Neural cell (in vitro differentiated cells): ENCODE data around the gene LMO7. TPM values are rescaled to one million over a fixed set of nuclear protein-coding genes. Genes with fewer than 3 reads are reported as not detected.

ENCODE experiments used
- H2AFZ ChIP-seq: fragments of 200-600, 300-800 bp; sonication (generic), shearing (Covaris generic); 2 replicates; pipeline ENCODE4 v1.6.0; 2014; ENCODE audit warnings: low read depth, mild to moderate bottlenecking, antibody characterized with exemption, low read length, moderate library complexity
- H3F3A ChIP-seq: fragments of 200-600 bp; shearing (Covaris generic); 2 replicates; pipeline ENCODE4 v1.6.1; 2016; ENCODE audit warnings: mild to moderate bottlenecking, moderate library complexity, mixed read lengths, antibody characterized with exemption, low read length; ENCODE audit not compliant: insufficient read depth, poor library complexity, severe bottlenecking
- H3K27ac ChIP-seq: fragments of 200-600, 300-800 bp; sonication (generic), shearing (Covaris generic); 2 replicates; pipeline ENCODE4 v1.5.1; 2014; ENCODE audit warnings: mild to moderate bottlenecking, low read length, moderate library complexity
- H3K27me3 ChIP-seq: fragments of 300-800, 200-600 bp; sonication (generic), shearing (Covaris generic); 2 replicates; pipeline ENCODE4 v1.6.0; 2014; ENCODE audit warnings: mild to moderate bottlenecking, low read depth, low read length, moderate library complexity; ENCODE audit not compliant: insufficient read depth
- H3K36me3 ChIP-seq: fragments of 300-800, 200-600 bp; sonication (generic), shearing (Covaris generic); 2 replicates; pipeline ENCODE4 v1.5.1; 2014; ENCODE audit warnings: mild to moderate bottlenecking, antibody characterized with exemption, low read length, moderate library complexity; ENCODE audit not compliant: insufficient read depth
- H3K4me2 ChIP-seq: fragments of 300-800, 200-600 bp; sonication (generic), shearing (Covaris generic); 2 replicates; pipeline ENCODE4 v1.6.0; 2014; ENCODE audit warnings: mild to moderate bottlenecking, low read length
- H3K4me3 ChIP-seq: fragments of 300-800, 200-600 bp; sonication (generic), shearing (Covaris generic); 2 replicates; pipeline ENCODE4 v1.5.1; 2014; ENCODE audit warnings: mild to moderate bottlenecking, low read length, moderate library complexity
- H3K79me2 ChIP-seq: fragments of 200-600 bp; shearing (Covaris generic); replicated peaks from 2 replicates; pipeline ENCODE4 v1.6.0; 2014; ENCODE audit warnings: mild to moderate bottlenecking, low read length, moderate library complexity; ENCODE audit not compliant: insufficient read depth
- H3K9ac ChIP-seq: fragments of 300-800, 200-600 bp; sonication (generic), shearing (Covaris generic); 2 replicates; pipeline ENCODE4 v1.6.1; 2016; ENCODE audit warnings: mild to moderate bottlenecking, low read length, mixed read lengths
- H3K9me2 ChIP-seq: fragments of 200-600 bp; shearing (Covaris generic); 2 replicates; pipeline ENCODE4 v1.6.1; 2016; ENCODE audit warnings: mild to moderate bottlenecking, low read length, mixed read lengths; ENCODE audit not compliant: insufficient read depth
- H3K9me3 ChIP-seq: fragments of 200-600, 300-800 bp; sonication (generic), shearing (Covaris generic); 2 replicates; pipeline ENCODE4 v1.6.1; 2016; ENCODE audit warnings: mild to moderate bottlenecking, mixed run types, low read length, moderate library complexity, mixed read lengths
- H4K20me1 ChIP-seq: fragments of 200-600 bp; shearing (Covaris generic); 2 replicates; pipeline ENCODE4 v1.6.1; 2016; ENCODE audit warnings: mild to moderate bottlenecking, mixed run types; ENCODE audit not compliant: insufficient read depth
- EP300 ChIP-seq: fragments of 450-650 bp; conservative IDR thresholded peaks from 2 replicates; pipeline ENCODE4 v1.6.1; 2014; ENCODE audit warnings: antibody characterized with exemption, mild to moderate bottlenecking, moderate library complexity; ENCODE audit not compliant: poor library complexity, severe bottlenecking
- EZH2 ChIP-seq: fragments of 200-600, 300-800 bp; shearing (Covaris generic), sonication (generic); IDR thresholded peaks from 2 replicates; pipeline ENCODE4 v1.6.1; 2014; ENCODE audit warnings: antibody characterized with exemption, low read length, borderline replicate concordance, mild to moderate bottlenecking; ENCODE audit not compliant: insufficient read depth, poor library complexity, severe bottlenecking
- MXI1 ChIP-seq: fragments of 450-650 bp; conservative IDR thresholded peaks from 2 replicates; pipeline ENCODE4 v1.6.1; 2014; ENCODE audit warnings: antibody characterized with exemption, mild to moderate bottlenecking; ENCODE audit not compliant: poor library complexity, severe bottlenecking
- POLR2AphosphoS5 ChIP-seq: IDR thresholded peaks from 2 replicates; pipeline ENCODE4 v1.6.1; 2012
- RAD21 ChIP-seq: fragments of 450-650 bp; conservative IDR thresholded peaks from 2 replicates; pipeline ENCODE4 v1.6.1; 2014; ENCODE audit warnings: antibody characterized with exemption, mild to moderate bottlenecking, moderate library complexity
- SMC3 ChIP-seq: fragments of 450-650 bp; conservative IDR thresholded peaks from 2 replicates; pipeline ENCODE4 v1.6.1; 2014; ENCODE audit warnings: antibody characterized with exemption, mild to moderate bottlenecking, moderate library complexity; ENCODE audit not compliant: poor library complexity
- TAF1 ChIP-seq: IDR thresholded peaks from 2 replicates; pipeline ENCODE4 v1.6.1; 2012; ENCODE audit warnings: low read depth
- polyA plus RNA-seq: library from polyadenylated mRNA; depleted of rRNA; stranded (reverse); fragments of >200 nt; gene quantifications from 2 replicates; pipeline ENCODE4 v1.2.3, GENCODE V29; 2014
- TF ChIP-seq, protein P1 (sequence below): fragments of 450-650 bp; IDR thresholded peaks from 2 replicates; pipeline ENCODE4 v1.5.1; 2014; ENCODE audit warnings: antibody characterized with exemption, mild to moderate bottlenecking, moderate library complexity; ENCODE audit not compliant: poor library complexity, severe bottlenecking
- TF ChIP-seq, protein P2 (sequence below): IDR thresholded peaks from 2 replicates; pipeline ENCODE4 v1.6.1; 2012; ENCODE audit warnings: borderline replicate concordance

Gene LMO7
- polyA plus RNA-seq, 1 donor from 2014 or later, result 14.2 TPM

DNA sequence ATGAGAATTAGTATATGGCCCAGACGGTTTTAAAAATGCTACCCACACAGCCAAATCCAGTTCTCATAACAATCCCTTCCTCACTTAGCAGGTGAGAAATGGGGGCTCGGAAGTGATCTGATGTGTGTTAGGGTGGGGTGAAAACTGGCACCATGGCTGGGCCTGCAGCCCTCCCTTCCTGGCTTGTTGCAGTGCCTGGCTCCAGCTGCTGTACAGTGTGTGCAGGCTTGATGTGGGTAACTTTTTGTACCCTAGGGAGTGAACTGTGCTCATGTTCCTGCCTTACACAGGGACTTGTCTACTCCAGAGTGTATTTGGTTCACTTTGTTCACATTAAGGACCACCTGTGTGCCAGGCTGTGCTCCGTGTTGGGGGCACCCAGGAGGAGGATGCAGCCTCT lies 177.2 kb downstream of the LMO7 start:
- Histone ChIP-seq H3K9me2 (no peaks in the 10 kb centered on the region), H3K4me3 (no peak overlapping the region), H3K9ac (no peak overlapping the region), H3F3A (no peaks in the 10 kb centered on the region), H3K36me3 (no peaks in the 10 kb centered on the region), H4K20me1 (no peaks in the 10 kb centered on the region), H3K4me2 (no peak overlapping the region), H3K27ac (no peak overlapping the region), H3K27me3 (no peaks in the 10 kb centered on the region), H2AFZ (no peak overlapping the region), H3K9me3 (no peaks in the 10 kb centered on the region), H3K79me2 (no peaks in the 10 kb centered on the region)
- TF ChIP-seq, protein P1, sequence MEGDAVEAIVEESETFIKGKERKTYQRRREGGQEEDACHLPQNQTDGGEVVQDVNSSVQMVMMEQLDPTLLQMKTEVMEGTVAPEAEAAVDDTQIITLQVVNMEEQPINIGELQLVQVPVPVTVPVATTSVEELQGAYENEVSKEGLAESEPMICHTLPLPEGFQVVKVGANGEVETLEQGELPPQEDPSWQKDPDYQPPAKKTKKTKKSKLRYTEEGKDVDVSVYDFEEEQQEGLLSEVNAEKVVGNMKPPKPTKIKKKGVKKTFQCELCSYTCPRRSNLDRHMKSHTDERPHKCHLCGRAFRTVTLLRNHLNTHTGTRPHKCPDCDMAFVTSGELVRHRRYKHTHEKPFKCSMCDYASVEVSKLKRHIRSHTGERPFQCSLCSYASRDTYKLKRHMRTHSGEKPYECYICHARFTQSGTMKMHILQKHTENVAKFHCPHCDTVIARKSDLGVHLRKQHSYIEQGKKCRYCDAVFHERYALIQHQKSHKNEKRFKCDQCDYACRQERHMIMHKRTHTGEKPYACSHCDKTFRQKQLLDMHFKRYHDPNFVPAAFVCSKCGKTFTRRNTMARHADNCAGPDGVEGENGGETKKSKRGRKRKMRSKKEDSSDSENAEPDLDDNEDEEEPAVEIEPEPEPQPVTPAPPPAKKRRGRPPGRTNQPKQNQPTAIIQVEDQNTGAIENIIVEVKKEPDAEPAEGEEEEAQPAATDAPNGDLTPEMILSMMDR, result no peak
- TF ChIP-seq SMC3 (no peak), EP300 (no peak), EZH2 (no peak), POLR2AphosphoS5 (no peak), TAF1 (no peak), RAD21 (no peak), MXI1 (no peak)
- TF ChIP-seq, protein P2, sequence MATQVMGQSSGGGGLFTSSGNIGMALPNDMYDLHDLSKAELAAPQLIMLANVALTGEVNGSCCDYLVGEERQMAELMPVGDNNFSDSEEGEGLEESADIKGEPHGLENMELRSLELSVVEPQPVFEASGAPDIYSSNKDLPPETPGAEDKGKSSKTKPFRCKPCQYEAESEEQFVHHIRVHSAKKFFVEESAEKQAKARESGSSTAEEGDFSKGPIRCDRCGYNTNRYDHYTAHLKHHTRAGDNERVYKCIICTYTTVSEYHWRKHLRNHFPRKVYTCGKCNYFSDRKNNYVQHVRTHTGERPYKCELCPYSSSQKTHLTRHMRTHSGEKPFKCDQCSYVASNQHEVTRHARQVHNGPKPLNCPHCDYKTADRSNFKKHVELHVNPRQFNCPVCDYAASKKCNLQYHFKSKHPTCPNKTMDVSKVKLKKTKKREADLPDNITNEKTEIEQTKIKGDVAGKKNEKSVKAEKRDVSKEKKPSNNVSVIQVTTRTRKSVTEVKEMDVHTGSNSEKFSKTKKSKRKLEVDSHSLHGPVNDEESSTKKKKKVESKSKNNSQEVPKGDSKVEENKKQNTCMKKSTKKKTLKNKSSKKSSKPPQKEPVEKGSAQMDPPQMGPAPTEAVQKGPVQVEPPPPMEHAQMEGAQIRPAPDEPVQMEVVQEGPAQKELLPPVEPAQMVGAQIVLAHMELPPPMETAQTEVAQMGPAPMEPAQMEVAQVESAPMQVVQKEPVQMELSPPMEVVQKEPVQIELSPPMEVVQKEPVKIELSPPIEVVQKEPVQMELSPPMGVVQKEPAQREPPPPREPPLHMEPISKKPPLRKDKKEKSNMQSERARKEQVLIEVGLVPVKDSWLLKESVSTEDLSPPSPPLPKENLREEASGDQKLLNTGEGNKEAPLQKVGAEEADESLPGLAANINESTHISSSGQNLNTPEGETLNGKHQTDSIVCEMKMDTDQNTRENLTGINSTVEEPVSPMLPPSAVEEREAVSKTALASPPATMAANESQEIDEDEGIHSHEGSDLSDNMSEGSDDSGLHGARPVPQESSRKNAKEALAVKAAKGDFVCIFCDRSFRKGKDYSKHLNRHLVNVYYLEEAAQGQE, result no peak

DNA sequence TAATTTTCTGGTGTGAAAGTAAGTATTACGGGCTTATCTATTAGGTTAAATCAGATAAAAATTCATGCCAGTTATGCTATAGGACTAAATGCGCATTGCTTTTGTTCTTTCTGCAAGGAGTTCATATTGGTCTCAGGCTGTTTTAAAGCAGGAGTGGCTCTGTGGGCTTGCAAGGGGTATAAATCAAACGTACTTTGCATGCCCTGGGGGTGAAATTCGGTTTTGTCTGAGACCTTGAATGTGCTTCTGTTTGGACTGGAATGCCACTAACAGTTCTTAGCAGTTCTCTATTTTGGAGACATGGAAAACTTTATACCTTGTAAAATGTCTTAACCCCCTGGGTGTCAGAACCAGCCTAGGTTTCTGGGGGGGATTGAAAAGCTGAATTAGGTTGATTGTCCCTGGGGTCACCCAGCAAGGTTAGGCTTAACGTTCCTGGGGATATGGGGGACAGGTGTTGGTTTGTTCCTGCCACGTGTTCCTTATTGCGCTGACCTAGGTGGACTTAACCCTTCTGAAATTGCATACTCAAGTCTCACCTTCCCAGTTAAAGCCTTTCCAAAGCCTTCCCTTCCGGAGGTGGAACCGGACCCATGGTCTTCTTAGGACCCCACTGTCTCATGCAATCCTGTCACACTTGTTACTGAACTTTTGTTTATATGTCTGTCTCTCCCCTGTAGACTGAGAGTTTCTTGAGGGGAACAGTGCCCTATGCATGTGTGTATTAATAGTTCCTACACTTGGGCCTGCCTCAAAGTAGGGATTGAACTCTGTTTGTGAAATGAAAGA lies 182.2 kb downstream of the LMO7 start:
- Histone ChIP-seq H3F3A (no peaks in the 10 kb centered on the region), H3K4me2 (no peak overlapping the region), H3K27me3 (no peaks in the 10 kb centered on the region), H2AFZ (no peak overlapping the region), H3K9me2 (no peaks in the 10 kb centered on the region), H3K9me3 (no peaks in the 10 kb centered on the region), H3K4me3 (no peak overlapping the region), H4K20me1 (no peaks in the 10 kb centered on the region), H3K27ac (no peak overlapping the region), H3K36me3 (no peaks in the 10 kb centered on the region), H3K79me2 (no peaks in the 10 kb centered on the region), H3K9ac (no peak overlapping the region)
- TF ChIP-seq SMC3 (no peak), RAD21 (no peak), EZH2 (no peak), MXI1 (no peak), POLR2AphosphoS5 (no peak), EP300 (no peak), TAF1 (no peak)
- TF ChIP-seq, protein P1, result no peak
- TF ChIP-seq, protein P2, result no peak
